Upper lobe of left lung (tissue), 6 donors: ENCODE measurements around the gene KRTAP9-9. TPM values are rescaled to one million over a fixed set of nuclear protein-coding genes. Genes with fewer than 3 reads are reported as not detected.
"Not testable (repeated sequence)": the region's sequence is repeated elsewhere in the genome, so short reads cannot be mapped to it uniquely, and the experiment has no call there.

Source experiments
- ATAC-seq, 2 donors: fragments of 200-7000 bp; cut with Tn5 transposase; one replicate each; pipeline ENCODE4 v1.9.1; 2022; ENCODE audit warnings: mild to moderate bottlenecking in 2 of 2, moderate library complexity in 2 of 2; ENCODE audit not compliant: low FRiP score in 2 of 2
- DNase-seq, 2 donors: peaks; one replicate each; pipeline ENCODE4 v3.0.0-alpha.2; 2019 to 2020
- H3K27ac ChIP-seq, 4 donors: fragments of 200-600 bp; sonication (generic); one replicate each; pipeline ENCODE4 v1.5.1; 2016 to 2019
- H3K27me3 ChIP-seq, 4 donors: fragments of 200-600 bp; sonication (generic); one replicate each; pipeline ENCODE4 v1.5.1; 2017 to 2019
- H3K36me3 ChIP-seq, 4 donors: fragments of 200-600 bp; sonication (generic); one replicate each; pipeline ENCODE4 v1.5.1; 2016 to 2019
- H3K4me1 ChIP-seq, 4 donors: fragments of 200-600 bp; sonication (generic); one replicate each; pipeline ENCODE4 v1.5.1; 2018 to 2019
- H3K4me3 ChIP-seq, 4 donors: fragments of 200-600 bp; sonication (generic); one replicate each; pipeline ENCODE4 v1.5.1; 2017 to 2019; ENCODE audit warnings: mild to moderate bottlenecking in 2 of 4, moderate library complexity in 1 of 4
- H3K9me3 ChIP-seq, 4 donors: fragments of 200-600 bp; sonication (generic); one replicate each; pipeline ENCODE4 v1.5.1; 2018 to 2019
- CTCF ChIP-seq, 6 experiments: fragments of 450-650 bp in 4 of 6; fragments of 200-600 bp in 2 of 6; sonication (generic) in 2 of 6; IDR thresholded peaks; one replicate each; pipeline ENCODE4 v1.5.1; 2016 to 2019; ENCODE audit warnings: antibody characterized with exemption in 6 of 6
- EP300 ChIP-seq, 4 donors: sonication (generic); formaldehyde crosslinking; IDR thresholded peaks; one replicate each; pipeline ENCODE4 v1.5.1; 2017; ENCODE audit warnings: antibody characterized with exemption in 4 of 4, control low read depth in 2 of 4
- POLR2A ChIP-seq, 4 donors: fragments of 450-650 bp; IDR thresholded peaks; one replicate each; pipeline ENCODE4 v1.5.1; 2016 to 2017; ENCODE audit warnings: antibody characterized with exemption in 4 of 4, mild to moderate bottlenecking in 2 of 4
- POLR2AphosphoS5 ChIP-seq, 2 donors: sonication (generic); formaldehyde crosslinking; IDR thresholded peaks; one replicate each; pipeline ENCODE4 v1.5.1; 2017; ENCODE audit warnings: antibody characterized with exemption in 2 of 2
- WGBS, 2 donors: methylation state at CpG; one replicate each; pipeline ENCODE4 v1.1.5; 2017 to 2018; 5-methylcytosine and 5-hydroxymethylcytosine counted together
- total RNA-seq, 6 donors: library from RNA; depleted of rRNA in 4 of 6; stranded (reverse); fragments of >200 nt in 4 of 6; gene quantifications; one replicate each; pipeline versions ENCODE4 v1.1.0 to v1.2.1, GENCODE V29; 2016 to 2021
- donor health status: DM: no; HTN: no; CAD: no; lungs with moderate emphysema.
- donor health status: DM: no; HTN: yes; CAD: no; lungs with severe emphysema.

KRTAP9-9 gene
- not detected for total RNA-seq

- WGBS, 2 donors: 61 to 89% methylated on average over 2 to 5 of the region's 5 CpGs
- ATAC-seq, H3K36me3 ChIP-seq, H3K27ac ChIP-seq, H3K27me3 ChIP-seq, H3K4me1 ChIP-seq, H3K9me3 ChIP-seq, H3K4me3 ChIP-seq: not testable (repeated sequence)
- peak in 1 of 2 donors; percentile 67 for DNase-seq
Observed at GRCh38 chr17:41255381-41256290, at the start of gene KRTAP9-9. Gene KRTAP9-9, plus strand, starts transcription at chr17:41255384.

- Histone ChIP-seq H3K4me3 (no peak overlapping the region), H3K4me1 (no peaks in the 10 kb centered on the region), H3K27me3 (no peaks in the 10 kb centered on the region), H3K36me3 (no peaks in the 10 kb centered on the region), H3K27ac (no peak overlapping the region), H3K9me3 (no peaks in the 10 kb centered on the region)
- 48 to 55% methylated on average over 1 of the region's 1 CpG for WGBS, 2 donors
- no peak for ATAC-seq
- DNase-seq: no peak
- TF ChIP-seq EP300 (IDR thresholded peaks at IDR 0.05): no peak
- TF ChIP-seq POLR2A (IDR thresholded peaks at IDR 0.05): no peak
- TF ChIP-seq CTCF (IDR thresholded peaks at IDR 0.05): no peak
- TF ChIP-seq POLR2AphosphoS5 (IDR thresholded peaks at IDR 0.05): no peak
Observed at GRCh38 chr17:41211845-41212466, 43.2 kb upstream of the KRTAP9-9 start.

- Histone ChIP-seq H3K27ac (no peak overlapping the region), H3K9me3 (no peaks in the 10 kb centered on the region), H3K4me1 (no peaks in the 10 kb centered on the region), H3K4me3 (no peak overlapping the region), H3K27me3 (no peaks in the 10 kb centered on the region), H3K36me3 (no peaks in the 10 kb centered on the region)
- ATAC-seq (no peak), DNase-seq (peak in 1 of 2 donors; percentile 58)
- 68% methylated on average over 6 to 7 of the region's 7 CpGs for WGBS, 2 donors
- no peak for TF ChIP-seq EP300 (IDR thresholded peaks at IDR 0.05)
- no peak for TF ChIP-seq CTCF (IDR thresholded peaks at IDR 0.05)
- TF ChIP-seq POLR2A (IDR thresholded peaks at IDR 0.05): no peak
- no peak for TF ChIP-seq POLR2AphosphoS5 (IDR thresholded peaks at IDR 0.05)
Observed at GRCh38 chr17:41212524-41213169, 42.5 kb upstream of the KRTAP9-9 start.

- Histone ChIP-seq H3K27ac (no peak overlapping the region), H3K4me1 (no peaks in the 10 kb centered on the region), H3K9me3 (peaks cover 0 to 3% (median 0%) of the 10 kb centered on the region in 4 donors), H3K4me3 (no peak overlapping the region), H3K36me3 (no peaks in the 10 kb centered on the region), H3K27me3 (no peaks in the 10 kb centered on the region)
- TF ChIP-seq CTCF (IDR thresholded peaks at IDR 0.05): no peak
- no peak for TF ChIP-seq EP300 (IDR thresholded peaks at IDR 0.05)
- TF ChIP-seq POLR2A (IDR thresholded peaks at IDR 0.05): no peak
- TF ChIP-seq POLR2AphosphoS5 (IDR thresholded peaks at IDR 0.05): no peak
- DNase-seq: no peak
- ATAC-seq: no peak
- 59 to 72% methylated on average over 1 of the region's 1 CpG for WGBS, 2 donors
Observed at GRCh38 chr17:41215681-41216080, 39.5 kb upstream of the KRTAP9-9 start.

- Histone ChIP-seq H3K36me3 (no peaks in the 10 kb centered on the region), H3K27me3 (no peaks in the 10 kb centered on the region), H3K4me1 (no peaks in the 10 kb centered on the region), H3K4me3 (no peak overlapping the region), H3K27ac (no peak overlapping the region), H3K9me3 (peaks cover 0 to 3% (median 0%) of the 10 kb centered on the region in 4 donors)
- TF ChIP-seq CTCF (IDR thresholded peaks at IDR 0.05) (no peak), POLR2AphosphoS5 (IDR thresholded peaks at IDR 0.05) (no peak), EP300 (IDR thresholded peaks at IDR 0.05) (no peak), POLR2A (IDR thresholded peaks at IDR 0.05) (no peak)
- ATAC-seq (no peak), DNase-seq (no peak)
- WGBS, 2 donors: 62 to 63% methylated on average over 2 of the region's 2 CpGs
Observed at GRCh38 chr17:41223821-41224220, 31.4 kb upstream of the KRTAP9-9 start.
